ENCODE measurements around the gene PANX3. TPM values are rescaled to one million over a fixed set of nuclear protein-coding genes. Genes with fewer than 3 reads are reported as not detected.
"Not testable (repeated sequence)": the region's sequence is repeated elsewhere in the genome, so short reads cannot be mapped to it uniquely, and the experiment has no call there.

The PANX3 gene
- not detected in 2 replicates for total RNA-seq

- no peak for DNase-seq
These were observed at the start of gene PANX3 for GRCh38 chr11:124611064-124611463. PANX3 (plus strand) TSS chr11:124611428; CDS start chr11:124611557, 129 bp downstream.

GRCh38 chr11:124569697-124570096 is 41.5 kb upstream of the PANX3 start, which contains the start of gene OR8A1:
OR8A1 (plus strand) TSS chr11:124569997; CDS start chr11:124570120, 123 bp downstream.
- DNase-seq: no peak

DNA sequence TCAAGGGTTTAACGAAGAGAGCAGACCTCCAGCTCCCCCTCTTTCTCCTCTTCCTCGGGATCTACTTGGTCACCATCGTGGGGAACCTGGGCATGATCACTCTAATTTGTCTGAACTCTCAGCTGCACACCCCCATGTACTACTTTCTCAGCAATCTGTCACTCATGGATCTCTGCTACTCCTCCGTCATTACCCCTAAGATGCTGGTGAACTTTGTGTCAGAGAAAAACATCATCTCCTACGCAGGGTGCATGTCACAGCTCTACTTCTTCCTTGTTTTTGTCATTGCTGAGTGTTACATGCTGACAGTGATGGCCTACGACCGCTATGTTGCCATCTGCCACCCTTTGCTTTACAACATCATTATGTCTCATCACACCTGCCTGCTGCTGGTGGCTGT is 41.1 kb upstream of the PANX3 start:
- no peak for DNase-seq

GRCh38 chr11:124577716-124578427 is 33.4 kb upstream of the PANX3 start:
- DNase-seq: no peak

DNA sequence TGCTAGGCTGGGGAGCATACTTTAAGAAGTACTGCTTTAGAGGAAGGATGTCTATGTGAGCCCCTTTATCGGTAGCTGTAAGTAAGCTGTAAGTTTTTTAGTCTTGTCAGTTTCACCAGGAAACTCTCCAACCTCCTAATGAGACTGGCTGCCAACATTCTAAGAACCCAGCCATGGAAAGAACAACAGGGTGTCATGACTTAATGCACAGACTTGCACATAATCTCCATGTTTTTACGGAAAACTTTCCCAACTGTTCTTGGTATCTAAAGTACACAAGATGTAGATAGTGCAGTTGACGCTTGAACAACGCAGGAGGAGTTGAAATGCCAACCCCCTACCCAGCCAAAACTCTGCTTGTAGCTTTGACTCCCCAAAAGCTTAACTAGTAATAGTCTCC is 32.5 kb upstream of the PANX3 start:
- DNase-seq: no peak

DNA sequence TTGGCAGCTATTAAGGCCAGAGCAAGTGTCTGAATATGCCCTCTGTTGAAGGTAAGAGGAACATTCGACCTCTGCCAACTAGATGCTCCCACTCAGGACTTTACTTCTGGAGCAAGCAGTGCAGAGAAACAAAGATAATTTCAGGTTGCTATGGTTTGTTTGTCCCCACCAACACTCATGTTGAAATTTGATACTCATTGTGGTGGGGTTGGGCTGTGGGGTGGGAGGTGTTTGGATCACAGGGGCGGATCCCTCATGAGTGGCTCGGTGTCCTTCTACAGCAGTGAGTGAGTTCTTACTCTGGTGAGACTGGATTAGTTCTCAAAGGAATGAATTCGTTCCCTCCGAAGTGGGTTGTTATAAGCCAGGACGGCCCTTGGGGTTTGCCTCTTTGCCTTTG is 29.4 kb upstream of the PANX3 start:
- no peak for DNase-seq

DNA sequence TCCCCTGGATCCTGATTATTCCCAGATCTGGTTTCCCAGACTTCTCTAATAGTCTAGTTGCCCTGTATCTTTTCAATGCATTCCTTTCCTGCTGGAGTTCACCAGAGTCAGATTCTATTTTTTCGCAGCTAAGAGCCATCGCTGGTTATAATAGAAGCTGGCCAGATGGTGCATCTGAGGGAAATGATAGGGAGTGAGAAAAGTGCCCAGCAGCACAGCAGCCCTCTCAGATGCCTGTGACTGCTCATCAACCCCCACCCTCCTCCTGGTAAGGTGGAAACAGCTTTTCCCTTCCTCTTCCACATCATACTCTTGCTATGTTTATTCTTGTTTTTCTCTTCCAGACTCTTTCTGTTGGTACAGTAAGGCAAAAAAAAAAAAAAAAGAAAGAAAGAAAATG is 28.7 kb upstream of the PANX3 start:
- no peak for DNase-seq

DNA sequence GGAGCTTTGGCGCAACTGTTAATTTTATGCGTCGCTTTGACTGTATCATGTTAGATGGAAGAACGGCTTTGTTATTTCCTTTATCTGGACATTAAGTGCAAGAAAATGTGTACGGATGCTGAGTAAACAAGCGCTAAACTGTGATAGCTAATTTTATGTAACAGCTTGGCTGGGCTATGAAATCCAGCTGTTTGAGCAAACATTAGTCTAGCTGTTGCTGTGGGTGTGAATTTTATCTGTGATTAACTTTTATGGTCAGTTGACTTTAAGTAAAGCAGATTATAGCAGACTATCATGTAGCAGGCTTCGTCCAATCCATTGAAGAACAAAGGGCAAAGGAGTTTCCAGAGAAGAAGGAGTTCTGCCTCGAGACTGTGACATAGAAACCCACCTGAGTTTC is 27.4 kb upstream of the PANX3 start:
- DNase-seq: no peak

DNA sequence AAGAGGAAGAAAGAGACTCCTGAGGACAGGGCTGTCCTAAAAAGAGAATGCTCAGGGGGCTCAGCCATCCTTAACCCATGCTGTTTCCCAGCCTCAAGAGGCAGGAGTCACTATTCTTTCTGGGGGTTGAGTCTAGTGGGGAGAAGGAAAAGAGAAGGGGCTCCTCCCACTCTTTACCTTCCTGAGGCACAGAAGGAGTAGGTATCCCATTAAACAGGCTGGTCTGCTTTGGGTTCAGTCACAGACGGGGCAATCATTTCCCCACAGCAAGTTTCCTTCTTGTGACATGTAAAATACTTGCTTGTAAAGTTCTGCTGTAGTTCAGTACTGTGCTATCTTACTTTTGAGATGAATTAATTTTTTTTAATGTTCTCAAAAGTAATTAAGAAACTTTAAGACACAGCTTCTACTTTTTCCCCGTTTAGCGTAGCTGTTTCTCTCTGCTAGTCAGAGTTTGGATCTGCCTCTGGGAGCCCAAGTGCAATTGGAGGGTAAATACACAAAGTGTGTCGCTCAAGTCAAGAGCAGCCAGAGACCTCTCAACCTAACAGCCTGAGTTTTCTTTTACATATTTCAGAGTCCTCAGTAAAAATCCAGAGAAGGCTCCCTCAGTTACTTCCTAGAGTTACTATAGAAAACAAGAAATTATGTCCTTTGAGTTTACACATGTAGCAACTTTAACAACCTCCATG is 26.4 kb upstream of the PANX3 start:
- no peak for DNase-seq

DNA sequence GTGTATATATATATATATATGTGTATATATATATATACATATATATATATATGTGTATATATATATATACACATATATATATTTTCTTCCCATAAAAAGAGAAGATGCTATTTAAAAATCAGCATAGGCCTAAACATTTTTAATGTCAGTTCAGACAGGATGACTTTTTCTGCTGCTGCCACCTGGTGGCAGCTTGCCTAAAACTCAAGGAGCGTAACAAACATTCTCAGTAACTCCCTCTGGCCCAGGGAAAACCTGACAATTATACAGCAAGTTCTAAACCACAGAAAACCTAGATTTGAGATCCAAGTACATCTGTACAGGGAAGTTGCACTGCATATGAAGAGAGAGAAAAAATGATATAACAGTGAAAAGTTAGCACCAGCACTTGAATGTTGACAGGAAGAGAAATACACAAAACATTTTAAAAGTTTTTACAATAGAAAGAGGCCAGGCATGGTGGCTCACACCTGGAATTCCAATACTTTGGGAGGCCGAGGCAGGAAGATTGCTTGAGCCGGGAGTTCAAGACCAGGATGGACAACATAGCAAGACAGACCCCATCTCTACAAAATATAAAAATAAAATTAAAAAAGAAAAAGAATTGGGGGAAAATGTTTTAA is 24.9 kb upstream of the PANX3 start:
- DNase-seq: peak; percentile 76

- no peak for DNase-seq
These were observed 19.8 kb upstream of the PANX3 start for GRCh38 chr11:124591430-124591829.

DNA sequence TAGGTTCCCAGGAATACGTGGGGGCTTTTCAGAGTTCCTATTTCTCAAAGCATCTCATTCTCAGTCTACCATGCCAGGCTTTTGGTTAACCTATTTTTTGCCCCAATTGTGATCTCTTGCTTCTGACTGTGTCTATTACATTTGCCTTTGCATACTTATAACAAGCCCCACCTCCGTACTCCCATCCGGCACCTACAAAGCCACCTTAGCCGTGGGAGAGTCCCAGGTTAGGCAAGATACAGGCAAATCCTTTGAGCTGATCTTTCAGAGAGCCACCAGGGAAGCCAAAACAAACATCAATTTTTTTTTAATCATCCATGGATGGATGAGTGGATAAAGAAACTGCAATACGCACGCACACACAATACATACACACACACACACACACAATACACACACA is 18.6 kb upstream of the PANX3 start:
- DNase-seq: no peak

DNA sequence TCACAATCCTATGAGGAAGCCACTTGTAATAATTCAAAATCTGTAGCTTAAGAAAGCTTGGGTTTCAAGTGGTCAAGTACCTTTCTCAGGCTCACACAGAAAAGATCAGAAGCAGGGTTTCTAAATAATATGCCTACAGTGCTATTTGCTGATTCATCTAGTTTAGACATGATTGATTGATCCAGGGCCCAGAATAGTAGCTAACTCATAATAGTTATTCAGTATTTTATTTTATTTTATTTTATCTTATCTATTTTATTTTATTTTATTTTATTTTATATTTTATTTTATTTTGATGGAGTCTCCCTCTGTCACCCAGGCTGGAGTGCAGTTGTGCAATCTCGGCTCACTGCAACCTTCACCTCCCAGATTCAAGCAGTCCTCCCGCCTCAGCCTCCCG is 15.9 kb upstream of the PANX3 start:
- no peak for DNase-seq

GRCh38 chr11:124597626-124598025 is 13.6 kb upstream of the PANX3 start:
- DNase-seq: no peak

DNA sequence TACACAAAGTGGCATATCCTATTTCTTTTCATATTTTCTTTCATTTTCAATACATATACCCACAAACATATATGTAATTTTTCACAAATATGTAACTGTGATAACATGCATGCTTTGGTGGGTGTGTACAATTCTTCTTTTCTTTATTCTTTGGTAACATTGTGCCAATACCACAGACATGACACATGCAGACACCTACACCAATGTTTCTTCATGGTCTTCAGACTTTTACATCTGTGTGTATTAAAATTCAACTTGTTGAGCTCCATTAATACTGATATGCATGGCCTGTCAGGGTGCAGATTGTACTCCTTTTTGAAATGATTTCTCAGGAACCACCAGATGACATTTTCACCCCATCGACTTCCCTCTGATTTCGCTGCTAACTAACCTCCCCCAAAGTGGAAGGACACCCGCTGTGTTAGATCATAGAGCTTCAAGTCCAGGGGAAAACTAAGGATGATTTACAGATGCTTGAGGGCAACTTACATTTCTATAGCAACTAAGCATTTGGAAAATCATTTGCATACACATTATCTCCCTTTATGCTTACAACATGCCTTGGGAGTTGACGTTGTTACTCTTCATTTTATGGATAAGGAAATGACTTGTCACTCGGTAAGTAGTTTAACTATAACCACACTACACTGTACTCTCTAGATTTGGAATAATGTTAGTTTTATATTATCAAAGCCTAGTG is 10.5 kb upstream of the PANX3 start:
- no peak for DNase-seq

- no peak for DNase-seq
These were observed 9.0 kb upstream of the PANX3 start for GRCh38 chr11:124602193-124602592.

DNA sequence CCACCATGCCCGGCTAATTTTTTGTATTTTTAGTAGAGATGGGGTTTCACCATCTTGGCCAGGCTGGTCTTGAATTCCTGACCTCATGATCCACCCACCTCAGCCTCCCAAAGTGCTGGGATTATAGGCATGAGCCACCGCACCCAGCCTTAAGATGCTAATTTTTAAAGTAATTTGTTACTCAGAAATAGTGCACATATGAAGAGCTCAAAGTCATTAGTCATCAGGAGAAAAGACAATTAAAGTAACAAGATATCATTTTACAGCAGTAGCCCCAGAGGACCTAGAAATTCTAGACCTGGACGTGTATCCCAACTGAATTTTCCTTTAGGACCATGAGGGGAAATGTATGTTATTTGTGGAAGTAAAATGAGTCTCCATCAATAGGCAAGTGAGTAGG is 8.5 kb upstream of the PANX3 start:
- DNase-seq: not testable (repeated sequence)

GRCh38 chr11:124605719-124606118 is 5.5 kb upstream of the PANX3 start:
- DNase-seq: no peak

- no peak for DNase-seq
These were observed 3.1 kb upstream of the PANX3 start for GRCh38 chr11:124608147-124608546.

GRCh38 chr11:124610295-124610694 is 933 bp upstream of the PANX3 start:
- DNase-seq: no peak

DNA sequence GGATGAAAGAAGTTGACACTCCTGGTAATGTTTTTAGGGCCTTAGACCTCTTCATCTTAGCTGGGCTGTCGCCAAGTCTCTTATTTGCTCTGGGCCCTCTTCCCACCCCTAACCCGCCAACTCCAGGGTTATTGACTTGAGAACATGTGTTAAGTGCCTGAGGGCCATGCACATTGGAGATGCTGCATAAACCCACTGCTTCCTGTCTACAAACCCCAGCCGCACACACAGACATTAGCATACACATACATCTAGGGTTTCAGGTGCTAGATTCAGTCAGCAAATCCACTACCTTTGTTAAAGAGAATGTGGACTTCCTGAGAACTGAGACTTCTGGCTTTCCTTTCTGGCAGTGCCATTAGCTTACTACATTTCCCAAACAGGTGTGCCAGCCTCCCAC is 817 bp downstream of the PANX3 start:
- no peak for DNase-seq

DNA sequence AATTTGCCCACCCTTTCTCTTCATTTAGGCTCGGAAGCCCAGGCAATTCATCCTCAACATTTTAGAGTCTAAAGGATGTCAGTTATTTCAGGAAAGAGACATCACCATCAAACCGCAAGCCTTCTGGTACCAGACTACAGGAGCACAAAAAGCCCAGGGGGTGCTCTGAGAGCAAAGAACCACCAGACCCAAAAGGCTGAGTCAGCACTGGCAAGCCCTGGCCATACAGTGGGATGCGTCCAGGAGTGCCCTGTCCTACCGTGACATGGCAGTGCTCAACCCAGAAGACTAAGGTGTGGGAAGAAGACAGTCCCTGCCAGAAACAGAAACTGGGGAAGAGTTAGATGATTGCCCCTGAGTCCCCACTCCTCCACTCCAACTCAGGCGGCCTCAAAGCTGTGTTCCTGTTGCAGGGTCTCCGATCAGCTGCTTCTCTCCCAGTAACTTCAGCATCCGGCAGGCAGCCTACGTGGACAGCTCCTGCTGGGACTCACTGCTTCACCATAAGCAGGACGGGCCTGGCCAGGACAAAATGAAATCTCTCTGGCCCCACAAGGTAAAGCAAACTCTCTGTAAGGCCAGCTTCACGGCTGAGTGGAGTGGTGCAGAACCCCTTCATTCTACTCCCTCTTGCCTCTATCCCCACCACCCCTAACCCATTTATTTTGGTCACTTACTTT is 1.5 kb downstream of the PANX3 start:
- DNase-seq: no peak

DNA sequence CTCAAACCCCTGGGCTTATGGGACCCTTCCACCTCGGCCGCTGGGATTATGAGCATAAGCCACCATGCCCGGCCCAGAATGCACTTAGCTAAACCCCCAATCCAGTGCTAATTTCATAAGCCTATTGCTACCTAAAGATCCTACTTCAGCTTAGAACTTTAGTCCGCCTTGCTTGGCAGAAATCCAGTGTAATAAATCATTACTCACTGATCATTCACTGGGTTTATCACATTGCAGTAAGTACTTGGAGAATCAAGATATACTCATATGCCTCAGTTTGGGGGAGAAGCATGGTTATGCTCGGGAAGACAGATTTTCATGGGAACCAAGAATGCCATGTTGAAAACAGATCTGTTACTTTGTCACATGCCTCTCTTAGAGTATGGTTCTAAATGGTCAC is 7.6 kb downstream of the PANX3 start:
- DNase-seq: no peak
